Measurements from ENCODE around the gene GRIN2D.

The GRIN2D gene

GRCh38 chr19:48351341-48351752 lies 42.1 kb upstream of the GRIN2D start:
- H2BK15ac ChIP-seq (replicated peaks; ENCODE audit: low read depth), result no peak overlapping the region
- no peak overlapping the region for H3K4ac ChIP-seq (ENCODE audit: low read depth, low read length)
- no peak overlapping the region for H3K23ac ChIP-seq (ENCODE audit: low read length)
- no peak overlapping the region for H3K27ac ChIP-seq (ENCODE audit: low read depth, low read length)
- no peak overlapping the region for H3K9ac ChIP-seq (ENCODE audit: low read length)
- peak; percentile 80 for DNase-seq
- no peak overlapping the region for H4K8ac ChIP-seq (ENCODE audit: low read depth, low read length)
- no peak overlapping the region for H3K4me2 ChIP-seq (ENCODE audit: low read length)
- H3K4me3 ChIP-seq (ENCODE audit: low read length), result no peak overlapping the region
- H2BK120ac ChIP-seq (ENCODE audit: low read depth, low read length), result no peak overlapping the region
- no peaks in the 10 kb centered on the region for H3K4me1 ChIP-seq (ENCODE audit: control insufficient read depth, low read depth, low read length)
- no peaks in the 10 kb centered on the region for H3K27me3 ChIP-seq (ENCODE audit: insufficient read depth, low read length, poor library complexity)
- no peak overlapping the region for H3K18ac ChIP-seq (ENCODE audit: low read length)
- no peaks in the 10 kb centered on the region for H3K79me1 ChIP-seq (ENCODE audit: low read length)
- no peak overlapping the region for H4K5ac ChIP-seq (ENCODE audit: low read length)
- no peaks in the 10 kb centered on the region for H3K36me3 ChIP-seq (ENCODE audit: control insufficient read depth, insufficient read depth, low read length)
- no peak overlapping the region for H2AK5ac ChIP-seq (ENCODE audit: low read length)
- no peaks in the 10 kb centered on the region for H3K79me2 ChIP-seq (ENCODE audit: control insufficient read depth, insufficient read depth, low read length)
- H2BK5ac ChIP-seq (ENCODE audit: low read length), result no peak overlapping the region
- no peak overlapping the region for H3K56ac ChIP-seq (ENCODE audit: low read length)
- whole genome bisulfite sequencing (ENCODE audit: extremely low coverage, insufficient coverage, low lambda C conversion rate), result no CpG with 5 or more reads among the region's 8 CpGs

GRCh38 chr19:48353677-48354076 lies 39.8 kb upstream of the GRIN2D start:
- Histone ChIP-seq H3K36me3 (ENCODE audit: control insufficient read depth, insufficient read depth, low read length) (no peaks in the 10 kb centered on the region), H3K4me2 (ENCODE audit: low read length) (no peak overlapping the region), H3K23ac (ENCODE audit: low read length) (no peak overlapping the region), H3K4me1 (ENCODE audit: control insufficient read depth, low read depth, low read length) (no peaks in the 10 kb centered on the region), H2BK15ac (replicated peaks; ENCODE audit: low read depth) (no peak overlapping the region), H2AK5ac (ENCODE audit: low read length) (no peak overlapping the region), H3K4me3 (ENCODE audit: low read length) (no peak overlapping the region), H3K27me3 (ENCODE audit: insufficient read depth, low read length, poor library complexity) (no peaks in the 10 kb centered on the region), H3K9ac (ENCODE audit: low read length) (no peak overlapping the region), H3K56ac (ENCODE audit: low read length) (no peak overlapping the region), H3K27ac (ENCODE audit: low read depth, low read length) (no peak overlapping the region), H4K8ac (ENCODE audit: low read depth, low read length) (no peak overlapping the region), H3K79me1 (ENCODE audit: low read length) (no peaks in the 10 kb centered on the region), H3K79me2 (ENCODE audit: control insufficient read depth, insufficient read depth, low read length) (no peaks in the 10 kb centered on the region), H4K5ac (ENCODE audit: low read length) (no peak overlapping the region), H3K18ac (ENCODE audit: low read length) (no peak overlapping the region), H2BK5ac (ENCODE audit: low read length) (no peak overlapping the region), H3K4ac (ENCODE audit: low read depth, low read length) (no peak overlapping the region), H2BK120ac (ENCODE audit: low read depth, low read length) (no peak overlapping the region)
- WGBS (ENCODE audit: extremely low coverage, insufficient coverage, low lambda C conversion rate), result no CpG with 5 or more reads among the region's 5 CpGs
- no peak for DNase-seq

DNA sequence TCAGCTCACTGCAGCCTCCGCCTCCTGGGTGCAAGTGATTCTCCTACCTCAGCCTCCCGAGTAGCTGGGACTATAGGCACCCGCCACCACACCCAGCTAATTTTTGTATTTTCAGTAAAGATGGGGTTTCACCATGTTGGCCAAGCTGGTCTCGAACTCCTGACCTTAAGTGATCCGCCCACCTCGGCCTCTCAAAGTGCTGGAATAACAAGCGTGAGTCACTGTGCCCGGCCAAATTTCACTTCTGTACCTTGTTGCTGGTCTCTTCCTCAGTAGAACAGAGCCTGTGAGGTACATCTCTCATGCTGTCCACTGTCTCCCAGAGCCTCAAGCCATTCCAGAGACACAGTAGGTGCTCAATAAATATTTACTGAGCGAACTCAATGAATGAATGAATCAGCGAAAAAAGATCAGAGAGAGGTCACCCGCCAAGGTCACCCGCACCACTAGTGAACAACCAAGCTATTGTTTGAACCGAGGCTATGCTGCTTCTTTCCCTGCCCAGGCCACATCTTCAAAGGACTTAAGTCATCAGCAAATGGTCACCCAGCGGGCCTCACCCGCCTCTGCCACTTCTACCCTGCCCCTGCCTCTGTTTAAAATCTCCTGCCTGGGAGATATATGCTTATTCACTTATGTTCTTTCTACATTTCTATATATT lies 39.0 kb upstream of the GRIN2D start:
- Histone ChIP-seq H3K4me1 (ENCODE audit: control insufficient read depth, low read depth, low read length) (no peaks in the 10 kb centered on the region), H2BK120ac (ENCODE audit: low read depth, low read length) (no peak overlapping the region), H3K18ac (ENCODE audit: low read length) (no peak overlapping the region), H3K27me3 (ENCODE audit: insufficient read depth, low read length, poor library complexity) (no peaks in the 10 kb centered on the region), H3K79me1 (ENCODE audit: low read length) (no peaks in the 10 kb centered on the region), H3K36me3 (ENCODE audit: control insufficient read depth, insufficient read depth, low read length) (no peaks in the 10 kb centered on the region), H3K4me3 (ENCODE audit: low read length) (no peak overlapping the region), H3K79me2 (ENCODE audit: control insufficient read depth, insufficient read depth, low read length) (no peaks in the 10 kb centered on the region), H2BK5ac (ENCODE audit: low read length) (no peak overlapping the region), H2AK5ac (ENCODE audit: low read length) (no peak overlapping the region), H3K4me2 (ENCODE audit: low read length) (no peak overlapping the region), H4K8ac (ENCODE audit: low read depth, low read length) (no peak overlapping the region), H3K23ac (ENCODE audit: low read length) (no peak overlapping the region), H2BK15ac (replicated peaks; ENCODE audit: low read depth) (no peak overlapping the region), H3K9ac (ENCODE audit: low read length) (no peak overlapping the region), H3K56ac (ENCODE audit: low read length) (no peak overlapping the region), H3K27ac (ENCODE audit: low read depth, low read length) (no peak overlapping the region), H3K4ac (ENCODE audit: low read depth, low read length) (no peak overlapping the region), H4K5ac (ENCODE audit: low read length) (no peak overlapping the region)
- DNase-seq, result no peak
- WGBS (ENCODE audit: extremely low coverage, insufficient coverage, low lambda C conversion rate), result no CpG with 5 or more reads among the region's 15 CpGs

GRCh38 chr19:48355365-48355954 lies 38.0 kb upstream of the GRIN2D start:
- no peak overlapping the region for H2AK5ac ChIP-seq (ENCODE audit: low read length)
- H3K36me3 ChIP-seq (ENCODE audit: control insufficient read depth, insufficient read depth, low read length), result no peaks in the 10 kb centered on the region
- no peaks in the 10 kb centered on the region for H3K4me1 ChIP-seq (ENCODE audit: control insufficient read depth, low read depth, low read length)
- no peak overlapping the region for H2BK5ac ChIP-seq (ENCODE audit: low read length)
- H3K56ac ChIP-seq (ENCODE audit: low read length), result no peak overlapping the region
- H3K27me3 ChIP-seq (ENCODE audit: insufficient read depth, low read length, poor library complexity), result no peaks in the 10 kb centered on the region
- peak; percentile 51 for DNase-seq
- no peak overlapping the region for H3K4ac ChIP-seq (ENCODE audit: low read depth, low read length)
- H2BK120ac ChIP-seq (ENCODE audit: low read depth, low read length), result no peak overlapping the region
- no peak overlapping the region for H3K27ac ChIP-seq (ENCODE audit: low read depth, low read length)
- H3K4me3 ChIP-seq (ENCODE audit: low read length), result no peak overlapping the region
- no peaks in the 10 kb centered on the region for H3K79me2 ChIP-seq (ENCODE audit: control insufficient read depth, insufficient read depth, low read length)
- H4K5ac ChIP-seq (ENCODE audit: low read length), result no peak overlapping the region
- no peak overlapping the region for H3K18ac ChIP-seq (ENCODE audit: low read length)
- no peak overlapping the region for H4K8ac ChIP-seq (ENCODE audit: low read depth, low read length)
- H3K4me2 ChIP-seq (ENCODE audit: low read length), result no peak overlapping the region
- no peaks in the 10 kb centered on the region for H3K79me1 ChIP-seq (ENCODE audit: low read length)
- H2BK15ac ChIP-seq (replicated peaks; ENCODE audit: low read depth), result no peak overlapping the region
- H3K9ac ChIP-seq (ENCODE audit: low read length), result no peak overlapping the region
- no CpG with 5 or more reads among the region's 12 CpGs for WGBS (ENCODE audit: extremely low coverage, insufficient coverage, low lambda C conversion rate)
- H3K23ac ChIP-seq (ENCODE audit: low read length), result no peak overlapping the region

DNA sequence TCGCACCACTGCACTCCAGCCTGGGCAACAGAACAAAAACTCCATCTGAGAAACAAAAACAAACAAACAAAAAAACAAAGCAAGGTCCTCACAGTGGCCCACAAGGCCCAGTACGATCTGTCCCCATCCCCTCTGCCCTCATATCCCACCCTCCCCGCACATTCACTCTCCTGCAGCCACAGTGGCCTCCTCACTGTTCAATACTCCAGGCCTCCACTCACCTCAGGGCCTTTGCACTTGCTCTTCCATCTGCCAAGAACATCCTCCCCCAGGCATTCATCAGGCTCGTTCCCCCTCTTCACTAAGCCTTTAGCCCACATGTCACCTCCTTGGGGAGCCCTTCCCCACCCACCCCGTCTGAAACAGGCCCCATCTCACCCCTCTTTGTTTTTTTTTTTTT lies 34.3 kb upstream of the GRIN2D start:
- no peaks in the 10 kb centered on the region for H3K79me2 ChIP-seq (ENCODE audit: control insufficient read depth, insufficient read depth, low read length)
- no peaks in the 10 kb centered on the region for H3K27me3 ChIP-seq (ENCODE audit: insufficient read depth, low read length, poor library complexity)
- no peak overlapping the region for H2BK15ac ChIP-seq (replicated peaks; ENCODE audit: low read depth)
- H2BK5ac ChIP-seq (ENCODE audit: low read length), result no peak overlapping the region
- H2AK5ac ChIP-seq (ENCODE audit: low read length), result no peak overlapping the region
- no peak overlapping the region for H3K4me3 ChIP-seq (ENCODE audit: low read length)
- no peak overlapping the region for H3K56ac ChIP-seq (ENCODE audit: low read length)
- no peaks in the 10 kb centered on the region for H3K79me1 ChIP-seq (ENCODE audit: low read length)
- H3K27ac ChIP-seq (ENCODE audit: low read depth, low read length), result no peak overlapping the region
- no peak for DNase-seq
- no peak overlapping the region for H2BK120ac ChIP-seq (ENCODE audit: low read depth, low read length)
- no peak overlapping the region for H3K18ac ChIP-seq (ENCODE audit: low read length)
- no peaks in the 10 kb centered on the region for H3K36me3 ChIP-seq (ENCODE audit: control insufficient read depth, insufficient read depth, low read length)
- H3K4ac ChIP-seq (ENCODE audit: low read depth, low read length), result no peak overlapping the region
- WGBS (ENCODE audit: extremely low coverage, insufficient coverage, low lambda C conversion rate), result no CpG with 5 or more reads among the region's 5 CpGs
- H4K8ac ChIP-seq (ENCODE audit: low read depth, low read length), result no peak overlapping the region
- H3K4me2 ChIP-seq (ENCODE audit: low read length), result no peak overlapping the region
- no peak overlapping the region for H3K23ac ChIP-seq (ENCODE audit: low read length)
- no peak overlapping the region for H3K9ac ChIP-seq (ENCODE audit: low read length)
- H3K4me1 ChIP-seq (ENCODE audit: control insufficient read depth, low read depth, low read length), result no peaks in the 10 kb centered on the region
- no peak overlapping the region for H4K5ac ChIP-seq (ENCODE audit: low read length)

GRCh38 chr19:48361912-48362311 lies 31.6 kb upstream of the GRIN2D start:
- H4K5ac ChIP-seq (ENCODE audit: low read length), result no peak overlapping the region
- no peak overlapping the region for H3K27ac ChIP-seq (ENCODE audit: low read depth, low read length)
- H3K36me3 ChIP-seq (ENCODE audit: control insufficient read depth, insufficient read depth, low read length), result no peaks in the 10 kb centered on the region
- no peaks in the 10 kb centered on the region for H3K79me2 ChIP-seq (ENCODE audit: control insufficient read depth, insufficient read depth, low read length)
- H3K4ac ChIP-seq (ENCODE audit: low read depth, low read length), result no peak overlapping the region
- no peak overlapping the region for H3K4me2 ChIP-seq (ENCODE audit: low read length)
- no peak overlapping the region for H2BK120ac ChIP-seq (ENCODE audit: low read depth, low read length)
- DNase-seq, result no peak
- H3K4me3 ChIP-seq (ENCODE audit: low read length), result no peak overlapping the region
- H3K27me3 ChIP-seq (ENCODE audit: insufficient read depth, low read length, poor library complexity), result no peaks in the 10 kb centered on the region
- H3K9ac ChIP-seq (ENCODE audit: low read length), result no peak overlapping the region
- no CpG with 5 or more reads among the region's 3 CpGs for WGBS (ENCODE audit: extremely low coverage, insufficient coverage, low lambda C conversion rate)
- H3K79me1 ChIP-seq (ENCODE audit: low read length), result no peaks in the 10 kb centered on the region
- no peak overlapping the region for H2BK15ac ChIP-seq (replicated peaks; ENCODE audit: low read depth)
- H3K4me1 ChIP-seq (ENCODE audit: control insufficient read depth, low read depth, low read length), result peaks cover 3% of the 10 kb centered on the region
- H2AK5ac ChIP-seq (ENCODE audit: low read length), result no peak overlapping the region
- no peak overlapping the region for H4K8ac ChIP-seq (ENCODE audit: low read depth, low read length)
- H3K23ac ChIP-seq (ENCODE audit: low read length), result no peak overlapping the region
- no peak overlapping the region for H3K56ac ChIP-seq (ENCODE audit: low read length)
- H2BK5ac ChIP-seq (ENCODE audit: low read length), result no peak overlapping the region
- H3K18ac ChIP-seq (ENCODE audit: low read length), result no peak overlapping the region
